HUDEP-2 (cell line): ENCODE data around the gene GPLD1.

Experiments used
- DNase-seq, 76 experiments: peaks; one replicate each; lab custom pipeline; 2025; ENCODE audit not compliant: unreplicated experiment in 76 of 76; lab: John Stamatoyannopoulos, UW

GPLD1 gene

GRCh38 chr6:24501914-24502313 lies 12.5 kb upstream of the GPLD1 start:
- no peak for DNase-seq

- DNase-seq, result no peak
Measured at GRCh38 chr6:24501374-24501773, 12.0 kb upstream of the GPLD1 start.

- DNase-seq, result no peak
Measured at GRCh38 chr6:24500683-24501082, 11.3 kb upstream of the GPLD1 start.

- no peak for DNase-seq
Measured at GRCh38 chr6:24497254-24497970, 8.0 kb upstream of the GPLD1 start.

- DNase-seq, result peak in 71 of 76 experiments; percentile 32 to 85 (median 73)
Measured at GRCh38 chr6:24494821-24495795, 5.7 kb upstream of the GPLD1 start, which contains the start of gene ALDH5A1. Gene ALDH5A1 (plus strand): TSS chr6:24494969. CDS start chr6:24494997, 28 bp downstream.

GRCh38 chr6:24493945-24494820 lies 4.8 kb upstream of the GPLD1 start:
- peak in 2 of 76 experiments; percentile 38 to 77 for DNase-seq

GRCh38 chr6:24492475-24492874 lies 3.1 kb upstream of the GPLD1 start:
- peak in 51 of 76 experiments; percentile 13 to 71 (median 39) for DNase-seq

- DNase-seq, result peak in 1 of 76 experiments; percentile 2
Measured at GRCh38 chr6:24490948-24491347, 1.6 kb upstream of the GPLD1 start.

GRCh38 chr6:24489881-24490280 lies 503 bp upstream of the GPLD1 start:
- DNase-seq, result no peak

- DNase-seq, result no peak
Measured at GRCh38 chr6:24486065-24486464, 3.3 kb downstream of the GPLD1 start.

- DNase-seq, result no peak
Measured at GRCh38 chr6:24484657-24485323, 4.6 kb downstream of the GPLD1 start.

GRCh38 chr6:24481449-24481848 lies 7.9 kb downstream of the GPLD1 start:
- no peak for DNase-seq

GRCh38 chr6:24480705-24481104 lies 8.7 kb downstream of the GPLD1 start:
- no peak for DNase-seq

GRCh38 chr6:24478903-24479302 lies 10.5 kb downstream of the GPLD1 start:
- no peak for DNase-seq

- no peak for DNase-seq
Measured at GRCh38 chr6:24477070-24477469, 12.3 kb downstream of the GPLD1 start.

- DNase-seq, result no peak
Measured at GRCh38 chr6:24476631-24477030, 12.7 kb downstream of the GPLD1 start.

GRCh38 chr6:24472181-24472580 lies 17.2 kb downstream of the GPLD1 start:
- no peak for DNase-seq

- no peak for DNase-seq
Measured at GRCh38 chr6:24469811-24470210, 19.6 kb downstream of the GPLD1 start.

GRCh38 chr6:24464253-24465038 lies 24.9 kb downstream of the GPLD1 start:
- DNase-seq, result no peak
